Eye (tissue), 1 donor: ENCODE data around the gene ASPN.

Experiments
- DNase-seq: peaks from one replicate; pipeline ENCODE4 v3.0.0-alpha.2; 2015

The ASPN gene

DNA sequence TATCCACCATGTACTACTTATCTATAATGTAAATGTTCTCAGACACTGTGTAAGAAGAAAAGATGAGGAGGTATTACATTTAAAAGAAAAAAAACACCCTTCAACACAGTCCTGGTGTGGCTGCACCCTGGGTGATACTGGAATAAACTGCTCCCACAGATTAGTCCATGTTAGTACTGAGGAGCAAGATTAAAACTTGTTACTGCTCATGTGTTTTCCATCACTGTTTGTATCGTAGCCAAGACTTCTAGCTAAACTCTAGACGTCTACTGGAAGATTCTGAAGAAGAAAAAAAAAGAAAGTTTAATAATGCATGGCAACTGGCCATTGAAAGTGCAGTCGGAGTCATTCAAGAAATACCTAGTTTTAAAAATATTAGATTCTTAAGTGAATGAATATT, at the start of gene ASPN:
ASPN (minus strand) TSS at position 178 of the 400 bp plus-strand sequence.
- DNase-seq = peak; percentile 77

DNA sequence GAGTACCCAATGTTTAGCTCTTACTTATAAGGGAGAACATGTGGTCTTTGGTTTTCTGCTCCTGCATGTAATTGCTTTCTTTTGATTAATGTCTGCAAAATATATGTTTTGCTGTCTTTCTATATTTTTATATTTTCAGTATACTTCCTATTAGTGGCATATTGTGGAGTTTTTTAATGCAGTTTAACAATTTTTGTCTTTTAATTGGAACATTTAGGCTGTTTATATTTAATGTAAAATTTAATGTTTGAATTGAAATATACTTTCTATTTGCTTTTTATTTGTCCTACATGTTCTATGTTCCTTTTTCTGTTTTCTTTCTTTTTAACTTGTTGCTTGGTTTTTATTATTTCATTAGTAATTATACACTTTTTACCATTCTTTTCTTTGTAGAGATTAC, 48.6 kb upstream of the ASPN start:
- DNase-seq = no peak

DNA sequence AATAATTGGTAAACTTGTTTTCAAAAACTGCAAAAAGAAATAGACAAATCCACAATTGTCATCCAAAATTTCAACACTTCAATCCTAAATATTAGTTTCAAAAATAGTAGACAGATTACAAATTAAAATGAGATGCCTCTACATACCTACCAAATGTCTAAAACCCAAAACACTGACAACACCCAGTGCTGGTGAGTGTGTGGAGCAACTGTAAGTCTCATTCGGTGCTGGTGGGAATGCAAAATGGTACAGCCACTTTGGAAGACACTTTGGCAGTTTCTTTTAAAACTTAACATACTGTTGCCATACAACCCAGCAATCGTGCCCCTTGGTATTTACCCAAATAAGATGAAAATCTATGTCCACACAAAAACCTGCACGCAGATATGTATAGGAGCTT, 46.8 kb upstream of the ASPN start:
- DNase-seq = no peak

DNA sequence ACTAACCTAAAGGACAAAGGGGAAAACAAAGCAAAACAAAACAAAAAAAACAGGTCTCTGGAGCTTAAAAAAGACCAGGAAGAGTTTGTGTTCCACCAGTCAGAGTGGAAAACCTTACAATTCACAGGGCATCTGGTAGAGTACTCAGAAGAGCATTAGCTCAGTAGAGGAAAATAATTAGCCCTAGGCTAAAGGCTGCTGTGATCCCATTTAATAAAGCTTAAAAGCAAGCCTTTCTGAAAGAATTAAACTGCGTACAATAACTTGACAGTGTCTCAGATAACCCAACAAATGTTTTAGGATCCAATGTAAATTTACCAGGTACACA, 46.2 kb upstream of the ASPN start:
- DNase-seq = no peak

DNA sequence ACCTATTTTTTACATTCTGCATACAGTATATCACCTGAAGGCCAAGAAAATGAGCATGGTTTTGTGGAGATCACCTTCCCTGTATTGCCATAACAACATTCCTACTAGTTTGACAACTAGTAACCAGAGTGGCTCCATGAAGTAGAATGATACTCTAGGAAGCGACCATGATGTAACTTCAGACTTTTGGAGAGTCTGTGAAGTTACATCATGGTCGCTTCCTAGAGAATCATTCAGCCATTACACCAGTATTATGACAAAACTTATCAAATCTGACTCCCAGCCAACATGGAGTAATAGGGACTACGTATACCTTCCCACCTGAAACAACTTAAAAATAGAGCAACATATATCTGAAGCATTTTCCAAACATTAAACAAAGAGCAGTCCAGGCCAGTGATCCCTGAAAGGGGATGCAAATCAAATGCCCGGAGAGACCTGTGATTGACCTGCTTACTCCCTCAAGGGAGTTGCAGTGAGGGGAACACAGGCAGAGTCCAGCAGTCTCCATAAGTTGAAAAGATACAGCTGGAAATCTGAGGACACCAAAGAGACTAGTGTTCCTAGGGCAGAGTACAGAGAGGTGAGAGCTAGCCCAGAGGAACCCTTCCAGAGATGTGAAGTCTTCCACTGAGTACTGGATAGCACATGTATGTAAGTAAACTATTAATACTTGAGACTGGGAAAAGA, 45.7 kb upstream of the ASPN start:
- no peak for DNase-seq

DNA sequence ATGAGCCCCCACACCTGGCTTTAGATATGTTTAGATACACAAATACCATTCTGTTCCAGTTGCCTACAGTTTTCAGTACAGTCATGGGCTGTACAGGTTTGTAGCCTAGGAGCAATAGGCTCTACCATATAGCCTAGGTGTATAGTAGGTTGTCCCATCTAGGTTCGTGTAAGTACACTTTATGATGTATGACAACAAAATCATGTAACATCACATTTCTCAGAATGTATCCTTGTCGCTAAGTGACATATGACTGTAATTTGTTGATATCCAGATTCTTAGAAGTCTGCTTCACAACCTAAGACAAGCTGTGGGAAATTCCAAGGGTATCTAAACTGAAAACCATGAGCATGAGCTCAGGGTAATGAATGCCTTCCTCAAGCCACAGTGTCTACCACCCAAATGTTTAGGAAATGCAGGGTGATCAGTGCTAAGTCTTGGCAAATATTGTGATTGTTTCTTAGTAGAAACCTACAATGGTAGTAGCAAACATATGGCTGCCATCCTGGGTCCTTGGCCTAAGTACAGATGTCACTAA, 45.1 kb upstream of the ASPN start:
- DNase-seq = no peak

DNA sequence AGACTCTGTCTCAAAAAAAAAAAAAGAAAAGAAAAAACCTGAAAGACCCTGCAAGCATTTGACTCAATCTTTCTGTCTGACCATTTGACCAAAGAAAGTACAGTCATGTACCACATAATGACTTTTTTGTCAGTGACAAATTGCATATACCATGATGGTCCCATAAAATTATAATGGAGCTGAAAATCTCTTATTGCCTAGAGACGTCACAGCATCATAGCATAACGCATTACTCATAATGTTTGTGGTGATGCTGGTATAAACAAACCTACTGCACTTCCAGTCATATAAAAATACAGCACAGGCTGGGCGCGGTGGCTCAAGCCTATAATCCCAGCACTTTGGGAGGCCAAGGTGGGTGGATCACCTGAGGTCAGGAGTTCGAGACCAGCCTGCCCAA, 43.0 kb upstream of the ASPN start:
- no peak for DNase-seq

DNA sequence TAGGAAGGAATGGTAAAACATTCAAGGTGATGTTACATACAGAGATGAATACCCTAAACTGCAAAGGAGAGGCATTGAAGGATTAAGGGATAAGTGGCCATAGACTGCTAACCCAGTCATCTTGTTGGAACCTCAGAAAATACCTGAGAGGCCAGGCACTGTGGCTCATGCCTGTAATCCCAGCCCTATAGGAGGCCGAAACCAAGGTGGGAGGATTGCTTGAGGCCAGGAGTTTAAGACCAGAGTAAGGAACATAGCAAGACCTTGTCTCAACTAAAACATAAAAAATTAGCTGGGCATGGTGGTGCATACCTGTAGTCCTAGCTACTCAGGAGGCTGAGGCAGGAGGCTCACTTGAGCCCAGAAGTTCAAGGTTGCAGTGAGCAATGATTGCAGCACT, 42.6 kb upstream of the ASPN start:
- DNase-seq = no peak

DNA sequence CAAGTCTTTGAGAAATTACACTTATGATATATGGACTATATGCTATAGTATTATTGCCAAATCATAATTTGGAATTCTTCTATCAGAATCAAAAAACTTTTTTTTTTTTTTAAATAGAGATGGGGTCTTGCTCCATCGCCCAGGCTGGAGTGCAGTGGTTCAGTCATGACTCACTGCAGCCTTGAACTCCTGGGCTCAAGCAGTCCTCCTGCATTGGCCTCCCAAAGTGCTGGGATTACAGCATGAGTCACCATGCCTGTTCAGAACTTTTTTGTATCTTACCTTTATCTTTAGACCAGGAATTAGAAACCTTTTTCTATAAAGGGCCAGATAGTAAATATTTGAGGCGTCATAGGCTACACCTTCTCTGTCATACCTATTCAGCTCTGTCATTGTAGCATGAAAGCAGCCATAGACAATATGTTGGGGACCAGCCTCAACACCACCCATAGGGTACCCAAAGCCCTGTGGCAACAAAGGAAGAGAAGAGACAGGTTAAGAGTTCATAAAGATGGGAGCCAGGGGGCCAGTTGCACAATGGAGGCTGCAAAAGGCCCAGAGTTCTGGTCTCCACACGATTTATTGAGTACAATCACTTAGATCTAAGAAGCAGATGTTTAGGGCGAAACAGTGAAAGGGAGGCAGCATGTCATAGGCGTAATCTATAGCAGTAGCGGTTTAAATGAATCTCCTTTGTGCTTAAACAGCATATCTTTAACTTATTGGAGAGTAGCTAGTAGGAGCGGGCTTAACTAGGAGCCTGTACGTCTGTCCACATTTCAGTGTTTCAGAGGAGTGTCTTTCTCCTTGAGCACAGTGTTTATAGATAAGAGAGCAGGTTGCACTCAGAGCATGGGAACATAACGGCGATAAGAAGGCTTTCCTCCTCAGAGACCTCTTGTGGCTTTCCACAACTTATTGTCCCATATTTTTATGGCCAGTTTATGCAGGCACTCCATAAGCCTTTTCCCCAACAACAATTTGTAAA, 41.0 kb upstream of the ASPN start:
- DNase-seq = no peak

DNA sequence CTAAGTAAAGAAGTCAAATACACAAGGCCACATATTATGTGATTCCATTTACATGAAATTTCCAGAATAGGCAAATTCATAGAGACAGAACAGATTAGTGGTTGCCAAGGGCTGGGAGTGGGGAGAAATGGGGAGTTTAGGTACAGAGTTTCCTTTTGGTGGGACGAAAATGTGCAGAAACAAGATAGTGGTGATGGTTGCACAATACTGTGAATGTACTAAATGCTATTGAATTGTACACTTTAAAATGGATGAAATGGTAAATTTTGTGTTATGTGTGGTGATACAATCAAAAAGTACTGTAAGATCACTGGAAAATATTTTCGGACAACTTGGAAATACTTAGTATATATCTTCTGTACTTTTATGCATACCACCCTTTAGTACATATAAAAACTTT, 38.5 kb upstream of the ASPN start:
- no peak for DNase-seq

DNA sequence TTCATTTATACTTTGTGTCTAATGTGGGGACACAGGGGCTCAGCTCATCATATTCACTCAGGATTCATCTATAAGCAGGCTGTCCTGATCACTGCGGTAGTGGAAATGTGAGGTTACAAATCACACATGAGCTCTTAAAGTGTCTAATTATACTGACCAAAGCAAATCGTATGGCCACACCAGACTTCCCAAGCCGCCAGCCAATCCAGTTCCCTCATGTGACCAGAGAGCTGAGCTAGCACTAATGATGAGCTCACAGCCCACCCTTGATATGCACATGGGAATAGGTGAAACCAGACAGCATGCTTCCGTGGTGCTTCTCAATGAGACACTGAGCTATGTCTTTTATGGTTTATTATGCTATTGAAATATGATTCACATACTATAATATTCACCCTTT, 35.9 kb upstream of the ASPN start:
- DNase-seq = no peak

DNA sequence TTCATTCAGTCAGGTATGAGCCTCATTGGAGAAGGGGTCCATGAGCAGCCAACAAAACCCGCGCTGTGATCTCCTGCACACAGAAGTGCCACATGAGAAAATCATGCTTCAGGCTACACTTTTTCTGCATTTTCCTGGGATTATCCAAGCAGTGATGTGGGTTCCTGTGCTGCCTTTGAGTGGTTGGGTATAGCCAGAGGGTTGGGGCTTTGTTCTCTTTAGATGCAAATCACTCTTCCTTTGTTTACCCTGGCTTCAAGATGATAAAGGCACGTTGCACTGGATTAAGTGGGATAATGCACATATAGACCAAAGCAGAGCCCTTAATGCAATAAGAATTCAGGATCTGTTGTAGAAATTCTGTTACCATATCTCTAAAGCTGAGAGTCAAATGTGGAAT, 34.7 kb upstream of the ASPN start:
- DNase-seq = no peak

DNA sequence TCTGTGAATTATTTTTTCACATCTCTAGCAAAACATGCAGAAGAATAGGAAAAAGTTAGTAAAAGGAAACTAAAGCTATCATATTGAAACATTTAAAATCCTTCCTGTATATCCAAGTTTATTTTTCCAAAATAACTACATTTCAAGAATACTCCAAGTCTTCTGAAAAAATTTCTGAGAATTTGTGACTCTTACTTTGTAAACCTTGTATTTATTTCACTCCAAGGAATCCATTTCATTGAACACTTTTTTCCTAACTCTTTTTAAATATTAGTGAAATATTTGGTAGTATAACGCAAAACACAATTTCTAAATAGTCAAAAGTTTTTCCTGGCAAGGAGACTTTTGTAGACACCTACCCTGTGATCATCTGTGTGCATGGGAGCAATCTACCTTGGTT, 34.2 kb upstream of the ASPN start:
- DNase-seq = no peak

DNA sequence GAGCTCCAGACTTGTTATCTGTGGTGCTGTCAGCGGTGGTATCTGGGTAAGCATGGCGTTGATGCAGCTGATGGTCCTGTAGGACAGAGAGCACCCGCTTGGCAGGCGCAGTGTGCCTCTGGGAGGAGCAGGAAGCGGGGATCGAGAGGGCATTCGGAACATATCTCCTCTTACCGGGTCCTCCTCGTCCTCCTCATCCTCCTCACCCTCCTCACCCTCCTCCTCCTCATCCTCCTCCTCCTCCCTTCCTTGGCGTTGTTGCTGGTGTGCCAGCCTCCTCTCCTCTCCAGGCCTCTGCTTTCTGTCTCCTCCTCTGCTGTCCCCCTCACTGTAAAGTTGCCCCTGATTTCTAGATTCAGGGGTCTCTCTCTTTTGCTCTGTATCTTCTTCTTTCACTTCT, 32.3 kb upstream of the ASPN start:
- DNase-seq = no peak

DNA sequence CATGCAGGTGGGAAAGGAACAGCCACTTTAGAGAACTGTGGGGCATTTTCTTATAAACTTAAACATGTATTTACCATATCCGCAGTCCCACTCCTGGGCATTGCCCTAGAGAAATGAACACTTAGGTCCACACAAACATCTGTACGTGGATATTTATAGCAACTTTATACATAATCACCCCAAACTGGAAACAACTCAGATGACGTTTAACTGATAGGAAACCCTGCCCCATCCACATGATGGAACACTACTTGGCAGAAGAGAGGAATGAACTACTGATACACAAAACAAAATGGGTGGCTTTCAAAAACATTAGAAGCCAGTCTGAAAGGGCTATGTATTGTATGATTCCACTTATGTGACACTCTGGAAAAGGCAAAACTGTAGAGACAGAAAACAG, 31.0 kb upstream of the ASPN start:
- no peak for DNase-seq

DNA sequence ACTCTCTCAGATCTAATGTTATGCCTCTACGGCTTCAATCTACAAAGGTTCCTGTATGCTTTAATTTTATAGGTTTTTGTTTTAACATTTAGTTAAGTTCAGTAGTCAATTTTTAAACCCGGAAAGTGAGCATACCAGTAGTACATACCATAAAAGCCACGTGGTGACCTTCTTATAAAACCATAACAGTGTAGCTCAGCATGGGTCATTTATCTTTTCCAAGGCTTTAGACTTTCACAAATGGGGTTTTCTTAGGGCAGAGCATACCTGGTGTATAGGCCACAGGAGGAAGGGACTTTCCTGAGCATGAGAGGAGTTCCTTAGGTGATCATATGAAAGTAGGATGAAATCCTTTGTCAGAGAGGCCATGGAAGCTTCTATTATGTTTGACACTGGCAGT, 30.3 kb upstream of the ASPN start:
- no peak for DNase-seq

DNA sequence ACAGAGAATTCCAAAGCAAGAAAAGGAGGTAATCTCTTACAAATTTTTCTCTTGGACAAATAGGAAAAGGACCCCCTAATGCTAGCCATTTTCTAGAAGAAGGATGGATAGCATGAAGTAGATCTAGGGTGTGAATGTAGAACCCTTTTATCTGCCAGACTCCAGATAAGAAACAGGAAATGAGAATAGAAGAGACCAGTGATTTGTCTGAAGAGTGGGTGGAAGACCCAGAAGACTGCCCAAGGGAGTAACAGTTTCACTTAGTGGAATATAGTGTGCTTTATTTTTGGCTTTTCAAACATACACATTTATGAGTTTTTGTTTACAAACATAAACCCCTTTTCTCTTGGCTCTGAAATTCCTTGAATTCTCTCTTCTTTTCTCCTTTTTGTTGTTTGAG, 28.4 kb upstream of the ASPN start:
- DNase-seq = no peak

DNA sequence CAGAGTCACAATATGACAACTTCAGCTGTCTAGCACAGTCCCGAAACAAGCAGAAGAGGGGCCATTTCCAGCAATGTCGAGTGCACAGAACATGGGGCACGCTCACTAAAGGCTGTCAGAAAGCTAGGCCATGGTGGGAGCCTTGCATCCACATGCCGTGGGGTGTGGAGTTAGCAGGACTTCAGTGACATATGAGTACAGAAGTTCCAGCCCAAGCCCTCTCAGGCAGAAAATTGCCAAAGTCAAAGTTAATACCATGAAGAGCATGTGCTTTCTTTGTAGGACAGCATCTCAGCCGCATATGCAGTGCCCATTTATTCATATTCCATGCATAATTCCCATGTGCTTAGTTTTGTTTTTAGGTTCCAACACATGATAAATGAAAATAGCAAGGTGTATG, 26.7 kb upstream of the ASPN start:
- DNase-seq = no peak

DNA sequence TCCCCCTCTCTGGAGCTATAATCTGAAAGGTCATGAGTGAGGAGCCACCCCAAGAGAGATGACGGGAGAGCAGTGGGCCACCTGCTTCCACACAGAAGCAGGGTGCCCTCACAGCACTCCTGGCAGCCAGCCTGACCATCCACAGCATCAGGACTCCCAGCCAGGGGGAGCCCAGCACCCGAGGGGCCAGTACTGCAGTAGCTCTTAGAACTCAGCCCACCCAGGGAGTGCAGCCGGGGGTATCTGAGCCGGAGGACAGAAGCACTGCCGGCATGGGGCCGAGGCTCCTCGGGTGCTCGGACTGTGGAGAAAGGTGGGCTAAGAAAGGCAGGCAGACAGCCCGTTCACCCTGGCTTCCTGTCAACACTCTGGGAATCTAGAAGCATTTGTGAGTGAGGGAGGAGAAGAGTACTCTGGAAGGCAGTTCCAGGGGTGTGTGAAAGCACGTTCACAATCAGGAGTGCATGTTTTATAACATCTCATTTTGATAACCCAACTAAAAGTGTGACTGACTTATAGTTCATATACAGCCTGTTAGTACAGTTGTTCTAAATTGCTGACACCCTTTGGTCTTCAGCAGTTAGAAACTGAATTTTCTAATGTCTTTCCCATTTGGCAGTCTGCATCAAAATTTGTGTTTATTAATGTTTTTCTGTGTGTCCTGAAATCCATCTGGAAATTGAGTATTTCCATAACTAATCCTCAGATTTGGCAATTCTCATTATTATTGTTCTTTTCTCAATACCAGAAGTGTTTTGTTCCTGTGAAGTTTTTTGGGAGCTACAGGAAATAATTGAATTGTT, 25.9 kb upstream of the ASPN start:
- DNase-seq = no peak

DNA sequence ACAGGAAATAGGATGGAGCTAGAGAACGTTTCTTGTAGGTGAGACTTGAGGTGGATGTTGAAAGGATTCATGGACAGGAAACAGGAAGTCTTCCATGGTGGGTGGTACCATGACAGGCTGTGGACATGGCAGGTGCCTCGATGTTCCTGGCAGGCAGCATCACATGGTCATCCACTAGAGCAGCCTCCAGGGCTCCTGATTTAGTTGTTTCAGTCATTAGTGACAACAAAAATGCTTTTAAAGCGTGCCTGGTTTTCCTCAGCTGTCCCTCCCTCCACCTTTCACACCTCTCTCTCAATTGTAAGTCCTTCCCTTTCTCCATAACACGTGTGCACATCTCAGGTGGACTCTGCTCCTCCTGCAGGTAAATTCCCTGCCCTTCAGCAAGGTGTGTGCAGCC, 25.2 kb upstream of the ASPN start:
- no peak for DNase-seq

DNA sequence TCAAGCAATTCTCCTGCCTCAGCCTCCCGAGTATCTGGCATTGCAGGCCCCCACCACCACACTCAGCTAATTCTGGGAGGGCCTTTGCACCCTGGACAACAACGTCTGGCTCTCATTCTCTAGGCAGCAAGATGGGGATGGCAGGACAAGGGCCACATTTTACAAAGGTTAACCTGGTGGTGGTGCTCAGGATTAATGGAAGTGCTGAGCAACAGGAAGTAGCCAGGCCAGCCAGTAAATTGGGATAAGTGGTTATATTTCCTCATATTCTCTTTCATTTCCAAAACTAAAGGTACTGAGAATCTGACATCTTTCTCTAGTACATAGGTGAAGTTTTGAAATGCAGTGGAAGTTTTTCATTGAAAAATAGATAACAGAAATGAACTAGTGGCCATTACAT, 24.7 kb upstream of the ASPN start:
- no peak for DNase-seq

DNA sequence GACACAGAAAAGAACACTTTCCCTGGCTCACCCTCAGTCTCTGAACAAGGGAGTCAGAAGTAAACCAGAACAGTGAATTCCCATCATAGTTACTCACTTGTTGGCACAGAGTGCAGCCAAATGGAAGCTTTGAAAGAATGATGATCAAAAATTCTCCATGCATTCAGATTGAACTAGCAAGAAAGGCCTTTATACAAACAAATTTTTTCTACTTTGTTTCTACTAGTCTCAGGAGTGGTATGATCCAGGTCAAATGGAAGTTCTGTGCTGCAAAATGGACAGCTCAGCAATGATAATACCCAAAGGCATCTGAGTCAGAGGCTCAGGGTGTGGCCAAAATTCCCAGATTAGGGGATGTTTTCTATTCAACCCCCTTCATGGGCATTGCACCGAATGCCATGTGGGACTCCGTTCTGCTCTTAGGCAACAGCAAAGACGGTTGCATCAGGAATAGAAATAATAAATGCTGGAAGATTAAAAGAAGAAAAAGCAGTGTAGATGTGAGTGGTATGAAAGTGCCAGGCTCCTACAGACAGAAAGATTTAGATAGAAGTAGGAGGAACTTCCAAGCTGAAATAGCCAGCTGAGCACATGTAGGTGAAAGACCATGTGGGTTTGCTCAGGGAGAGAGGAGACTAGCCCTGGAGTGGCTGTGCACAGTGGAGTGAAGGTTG, 24.0 kb upstream of the ASPN start:
- peak; percentile 26 for DNase-seq

DNA sequence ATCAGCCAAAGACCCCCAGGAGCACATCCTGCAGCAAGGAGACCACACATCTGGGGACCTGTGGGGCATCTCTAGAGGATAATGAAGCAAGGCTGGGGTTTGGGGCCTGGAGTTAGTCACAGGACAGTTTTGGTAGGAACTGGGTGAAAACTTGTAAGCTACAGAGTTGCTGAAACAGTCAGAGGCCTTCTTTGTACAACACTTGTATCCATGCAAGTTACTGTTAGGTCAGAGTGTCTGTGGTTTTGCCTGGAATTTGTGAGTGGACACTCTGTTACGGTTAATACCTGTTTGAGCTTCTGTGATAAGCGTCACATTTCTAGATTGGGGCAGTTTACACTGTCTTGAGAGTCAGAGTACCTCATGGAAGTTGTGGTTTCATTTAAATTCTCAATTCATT, 22.6 kb upstream of the ASPN start:
- DNase-seq = no peak
